ENCODE results near the gene NR2C2AP.

DNA sequence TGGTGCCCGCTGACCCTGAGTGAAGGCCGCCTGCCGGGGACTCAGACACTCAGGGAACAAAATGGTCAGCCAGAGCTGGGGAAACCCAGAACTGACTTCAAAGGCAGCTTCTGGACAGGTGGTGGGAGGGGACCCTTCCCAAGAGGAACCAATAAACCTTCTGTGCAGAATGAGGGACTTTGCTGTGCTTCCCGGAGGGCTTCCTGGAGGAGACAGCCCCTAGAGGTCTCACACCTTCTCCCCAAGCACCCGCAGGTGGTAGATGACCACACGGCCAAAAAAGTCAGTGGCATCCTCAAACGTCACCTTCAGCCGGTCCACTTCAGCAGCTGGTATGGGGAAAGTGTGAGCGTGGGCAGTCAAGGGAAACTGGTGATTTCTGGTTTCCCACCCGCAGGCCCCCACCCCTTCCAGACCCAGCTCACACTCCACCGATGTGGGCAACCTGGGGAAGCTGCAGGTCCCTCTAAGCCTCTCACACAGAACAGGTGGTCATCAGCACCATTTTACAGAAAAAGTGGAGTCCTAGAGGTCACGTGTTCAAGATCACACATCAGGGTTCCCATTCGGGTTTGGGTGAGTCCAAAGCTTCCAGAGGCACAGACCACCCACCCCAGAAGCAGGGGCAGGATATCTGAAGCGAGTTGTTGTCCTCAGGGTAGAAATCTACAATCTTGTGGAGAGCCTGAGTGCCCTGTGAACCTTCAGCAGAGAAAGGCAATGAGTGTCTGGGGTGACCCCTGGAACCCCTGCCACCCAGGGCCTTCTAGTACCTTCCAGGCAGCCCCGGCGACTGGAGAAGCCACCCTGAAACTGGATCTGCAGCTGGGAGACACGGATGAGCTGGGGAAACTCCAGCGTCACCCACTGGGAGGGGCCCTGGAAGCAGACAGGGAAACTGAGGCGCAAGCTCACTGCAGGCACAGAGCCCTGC lies 1.2 kb downstream of the NR2C2AP start:
- TF ChIP-seq CTCF (IDR thresholded peaks at IDR 0.05) (no peak), POLR2A (IDR thresholded peaks at IDR 0.05) (no peak)

Data from testis (tissue), 2 donors.